BJ (cell line): ENCODE results near the gene RGCC. TPM values are rescaled to one million over a fixed set of nuclear protein-coding genes. Genes with fewer than 3 reads are reported as not detected.

Experiments
- CTCF ChIA-PET: fragments of 350-600 bp; formaldehyde crosslinking; extraction: SDS; loops from one replicate; lab custom pipeline; 2021; ENCODE audit warnings: antibody characterized with exemption, inconsistent platforms; lab: Yijun Ruan, JAX
- POLR2A ChIA-PET: fragments of 300-600 bp; sonication (Branson Sonifier 250); formaldehyde crosslinking; extraction: SDS; loops from one replicate; lab custom pipeline; 2021; ENCODE audit warnings: antibody characterized with exemption; lab: Charles Lee
- DNase-seq: peaks from one replicate; pipeline ENCODE4 v3.0.0-alpha.2; 2011; ENCODE audit warnings: low read depth
- H3K27me3 ChIP-seq: 2 replicates; pipeline ENCODE4 v1.6.0; 2011; ENCODE audit warnings: low read length; ENCODE audit not compliant: control insufficient read depth, insufficient read depth
- H3K36me3 ChIP-seq: 2 replicates; pipeline ENCODE4 v1.5.1; 2011; ENCODE audit warnings: low read length; ENCODE audit not compliant: control insufficient read depth, insufficient read depth
- H3K4me3 ChIP-seq: 2 replicates; pipeline ENCODE4 v1.5.1; 2011; ENCODE audit warnings: low read depth, mild to moderate bottlenecking, control low read depth, low read length
- polyA plus RNA-seq: library from polyadenylated mRNA; depleted of rRNA; stranded (reverse); fragments of >200 nt; gene quantifications from 2 replicates; pipeline ENCODE4 v1.2.3, GENCODE V29; 2011
- TF ChIP-seq, protein P1 (sequence below): IDR thresholded peaks from 2 replicates; pipeline ENCODE4 v1.5.1; 2011; ENCODE audit warnings: low read depth, mild to moderate bottlenecking, control low read depth, inconsistent platforms, low read length, moderate library complexity; ENCODE audit not compliant: insufficient read depth

Gene RGCC
- polyA plus RNA-seq, 1 experiment, result 5.7 TPM

- ChIA-PET POLR2A (no interaction called here), CTCF (no interaction called here)
Observed at GRCh38 chr13:41462427-41462826, 5.1 kb downstream of the RGCC start.

GRCh38 chr13:41463838-41464602 is 6.7 kb downstream of the RGCC start:
- ChIA-PET POLR2A (no interaction called here), CTCF (no interaction called here)
- no peak overlapping the region for H3K4me3 ChIP-seq
- no peaks in the 10 kb centered on the region; the same call in 1 of the 2 replicates for H3K36me3 ChIP-seq
- TF ChIP-seq, protein P1, sequence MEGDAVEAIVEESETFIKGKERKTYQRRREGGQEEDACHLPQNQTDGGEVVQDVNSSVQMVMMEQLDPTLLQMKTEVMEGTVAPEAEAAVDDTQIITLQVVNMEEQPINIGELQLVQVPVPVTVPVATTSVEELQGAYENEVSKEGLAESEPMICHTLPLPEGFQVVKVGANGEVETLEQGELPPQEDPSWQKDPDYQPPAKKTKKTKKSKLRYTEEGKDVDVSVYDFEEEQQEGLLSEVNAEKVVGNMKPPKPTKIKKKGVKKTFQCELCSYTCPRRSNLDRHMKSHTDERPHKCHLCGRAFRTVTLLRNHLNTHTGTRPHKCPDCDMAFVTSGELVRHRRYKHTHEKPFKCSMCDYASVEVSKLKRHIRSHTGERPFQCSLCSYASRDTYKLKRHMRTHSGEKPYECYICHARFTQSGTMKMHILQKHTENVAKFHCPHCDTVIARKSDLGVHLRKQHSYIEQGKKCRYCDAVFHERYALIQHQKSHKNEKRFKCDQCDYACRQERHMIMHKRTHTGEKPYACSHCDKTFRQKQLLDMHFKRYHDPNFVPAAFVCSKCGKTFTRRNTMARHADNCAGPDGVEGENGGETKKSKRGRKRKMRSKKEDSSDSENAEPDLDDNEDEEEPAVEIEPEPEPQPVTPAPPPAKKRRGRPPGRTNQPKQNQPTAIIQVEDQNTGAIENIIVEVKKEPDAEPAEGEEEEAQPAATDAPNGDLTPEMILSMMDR, result no peak
- no peak for DNase-seq
- H3K27me3 ChIP-seq, result no peaks in the 10 kb centered on the region

More at GRCh38 chr13:41462427-41462826, 5.1 kb downstream of the RGCC start:
- no peak overlapping the region for H3K4me3 ChIP-seq
- TF ChIP-seq, protein P1, result no peak
- DNase-seq, result no peak
- no peaks in the 10 kb centered on the region; the same call in 1 of the 2 replicates for H3K36me3 ChIP-seq
- no peaks in the 10 kb centered on the region; the same call in 1 of the 2 replicates for H3K27me3 ChIP-seq

- H3K4me3 ChIP-seq, result no peak overlapping the region
- H3K27me3 ChIP-seq, result no peaks in the 10 kb centered on the region
- CTCF ChIA-PET, result no interaction called here
- DNase-seq, result peak; percentile 31
- POLR2A ChIA-PET, result no interaction called here
- H3K36me3 ChIP-seq, result no peaks in the 10 kb centered on the region; the same call in 1 of the 2 replicates
- TF ChIP-seq, protein P1, result no peak
Observed at GRCh38 chr13:41465241-41465847, 8.0 kb downstream of the RGCC start.

DNA sequence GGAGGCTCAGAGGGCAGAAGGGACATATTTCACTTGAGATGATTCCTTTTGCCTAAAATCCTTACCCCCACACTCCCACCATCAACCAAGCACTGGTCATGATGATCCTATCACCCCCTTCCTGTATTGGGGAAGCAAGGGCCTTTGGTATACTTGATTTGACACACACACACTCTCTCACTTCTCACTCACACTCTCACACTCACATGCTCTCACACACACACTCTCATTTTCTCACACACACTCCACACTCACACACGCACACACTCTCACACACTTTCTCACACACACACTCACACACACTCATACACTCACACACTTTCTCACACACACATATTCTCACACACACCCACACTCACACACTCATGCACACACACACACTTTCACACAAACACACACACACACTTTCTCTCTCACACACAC is 8.6 kb downstream of the RGCC start:
- TF ChIP-seq, protein P1, result no peak
- Histone ChIP-seq H3K4me3 (no peak overlapping the region), H3K36me3 (no peaks in the 10 kb centered on the region; the same call in 1 of the 2 replicates), H3K27me3 (no peaks in the 10 kb centered on the region)
- CTCF ChIA-PET, result no interaction called here
- DNase-seq, result no peak
- POLR2A ChIA-PET, result no interaction called here

- TF ChIP-seq, protein P1, result no peak
- Histone ChIP-seq H3K27me3 (no peaks in the 10 kb centered on the region), H3K36me3 (no peaks in the 10 kb centered on the region), H3K4me3 (no peak overlapping the region)
- POLR2A ChIA-PET, result no interaction called here
- CTCF ChIA-PET, result interaction anchor here (1.1 kb wide), 1 partner anchor 9 kb away, joined by 3 read pairs; no protein-coding TSS in a partner anchor
- DNase-seq, result no peak
Observed at GRCh38 chr13:41467425-41467945, 10.1 kb downstream of the RGCC start.
